A204.1 (cell line): ENCODE measurements around the gene RPL3.

ENCODE experiments used
- FAIRE-seq: peaks from 2 replicates; lab custom pipeline; 2012; peaks lifted over from hg19 to GRCh38; lab: Jason Lieb, UNC

The RPL3 gene

GRCh38 chr22:39282645-39283321, 36.6 kb downstream of the RPL3 start:
- no peak for FAIRE-seq

DNA sequence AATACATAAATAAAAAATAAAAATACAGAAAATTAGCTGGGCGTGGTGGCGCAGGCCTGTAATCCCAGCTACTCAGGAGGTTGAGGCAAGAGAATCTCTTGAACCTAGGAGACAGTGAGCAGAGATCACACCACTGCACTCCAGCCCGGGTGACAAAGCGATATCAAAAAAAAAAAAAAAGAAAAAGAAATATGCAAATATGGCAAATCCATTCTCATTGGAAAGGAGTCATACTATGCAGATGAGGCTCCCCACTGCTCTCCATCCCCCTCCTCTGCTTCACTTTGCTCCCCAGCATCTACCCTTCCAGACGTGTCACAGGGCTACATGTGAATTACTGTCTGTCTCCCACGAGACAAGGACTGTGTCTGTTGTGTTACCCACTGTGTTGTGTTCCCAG, 38.3 kb downstream of the RPL3 start:
- no peak for FAIRE-seq

DNA sequence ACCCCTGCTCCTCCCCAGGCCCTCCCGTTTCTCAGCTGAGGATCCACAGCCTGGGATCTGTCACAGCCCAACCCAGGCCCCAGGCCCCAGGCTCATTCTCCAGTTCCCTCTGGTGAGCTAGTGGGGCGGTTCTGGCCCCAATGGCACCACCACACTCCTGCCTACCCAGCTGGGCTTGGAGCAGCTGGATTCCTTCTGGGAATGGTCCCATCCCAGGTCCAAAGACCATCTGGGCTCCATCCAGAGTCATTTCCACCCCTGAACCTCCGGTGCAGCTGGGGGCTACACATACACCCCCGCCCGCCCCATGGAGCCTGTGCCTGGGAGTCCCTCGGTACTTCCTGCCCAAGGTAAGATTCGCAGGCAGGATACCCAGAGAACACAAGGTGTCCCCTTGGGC, 39.2 kb downstream of the RPL3 start:
- no peak for FAIRE-seq

DNA sequence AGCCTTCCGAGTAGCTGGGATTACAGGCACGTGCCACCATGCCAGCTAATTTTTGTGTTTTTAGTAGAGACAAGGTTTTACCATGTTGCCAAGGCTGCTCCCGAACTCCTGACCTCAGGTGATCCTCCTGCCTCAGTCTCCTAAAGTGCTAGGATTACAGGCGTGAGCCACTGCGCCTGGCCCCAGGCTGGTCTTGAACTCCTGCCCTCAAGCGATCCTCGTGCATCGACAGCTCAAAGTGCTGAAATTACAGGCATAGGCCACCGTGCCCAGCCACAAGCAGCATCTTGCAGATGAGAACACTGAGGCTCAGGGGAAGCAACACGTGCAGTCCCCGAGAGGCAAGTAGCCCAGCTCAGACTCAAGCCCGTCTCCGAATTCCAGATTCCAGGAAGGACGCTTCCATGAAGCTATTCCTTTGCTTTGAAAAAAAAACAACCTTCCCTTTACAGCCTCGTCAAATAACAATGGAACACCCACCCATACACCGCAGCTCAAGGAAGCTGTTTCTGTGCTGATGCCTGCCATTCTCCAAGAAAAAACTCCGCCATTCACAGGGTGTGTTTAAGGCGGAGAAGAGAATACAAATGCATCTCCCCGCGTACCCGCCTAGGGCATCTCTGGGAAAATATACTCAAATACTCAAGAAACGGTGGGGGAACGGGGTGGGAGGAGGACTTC, 40.1 kb downstream of the RPL3 start:
- FAIRE-seq = no peak

DNA sequence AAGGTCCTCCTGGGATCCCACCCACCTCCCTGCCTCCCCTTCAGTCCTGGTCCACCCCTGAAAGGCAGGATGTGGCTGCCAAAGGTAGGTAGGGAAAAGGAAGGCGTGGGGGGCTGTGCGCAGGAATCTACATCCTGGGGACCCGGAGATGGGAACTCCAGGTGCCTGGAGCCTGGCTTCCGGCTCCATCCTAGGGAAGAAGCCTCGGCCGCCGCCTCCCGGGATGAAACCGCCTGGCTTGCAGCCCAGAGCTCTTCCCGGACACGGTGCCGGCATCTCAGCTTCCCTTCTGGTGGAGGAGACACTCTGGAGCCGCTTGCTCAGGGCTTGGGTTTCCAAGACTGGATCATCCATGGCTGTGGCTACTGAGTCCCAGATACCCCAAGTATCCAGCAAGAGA, 41.4 kb downstream of the RPL3 start:
- FAIRE-seq = no peak

- FAIRE-seq = no peak
Observed at GRCh38 chr22:39277142-39277607, 42.2 kb downstream of the RPL3 start.

DNA sequence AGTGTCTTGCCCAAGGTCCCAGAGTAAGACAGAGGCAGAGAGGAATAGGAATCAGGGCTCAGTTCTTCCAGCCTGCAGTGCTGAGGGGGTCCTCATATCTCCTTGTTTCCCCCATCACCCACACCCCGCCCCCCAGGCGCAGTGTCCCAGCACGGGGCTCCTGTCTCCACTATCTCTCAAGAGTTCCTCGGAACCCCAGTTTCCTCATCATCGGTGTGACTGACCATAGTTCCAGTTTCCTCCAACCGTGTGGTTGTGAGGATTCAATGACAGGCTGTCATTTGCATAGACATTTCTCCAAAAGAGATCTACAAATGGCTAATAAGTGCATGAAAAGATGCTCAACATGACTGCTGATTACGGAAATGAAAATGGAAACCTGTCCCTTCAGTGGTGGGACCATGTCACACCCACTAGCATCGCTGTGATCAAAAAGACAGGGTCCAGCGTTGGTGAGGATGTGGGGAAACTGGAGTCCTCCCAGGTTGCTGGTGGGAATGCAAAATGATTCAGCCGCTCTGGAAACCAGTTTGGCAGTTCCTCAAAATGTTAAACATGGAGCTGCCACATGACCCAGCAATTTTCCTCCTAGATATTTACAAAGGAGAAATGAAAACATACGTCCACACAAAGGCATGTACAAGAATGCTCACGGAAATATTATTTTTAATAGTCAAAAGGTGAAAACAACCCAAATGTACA, 42.8 kb downstream of the RPL3 start:
- no peak for FAIRE-seq

DNA sequence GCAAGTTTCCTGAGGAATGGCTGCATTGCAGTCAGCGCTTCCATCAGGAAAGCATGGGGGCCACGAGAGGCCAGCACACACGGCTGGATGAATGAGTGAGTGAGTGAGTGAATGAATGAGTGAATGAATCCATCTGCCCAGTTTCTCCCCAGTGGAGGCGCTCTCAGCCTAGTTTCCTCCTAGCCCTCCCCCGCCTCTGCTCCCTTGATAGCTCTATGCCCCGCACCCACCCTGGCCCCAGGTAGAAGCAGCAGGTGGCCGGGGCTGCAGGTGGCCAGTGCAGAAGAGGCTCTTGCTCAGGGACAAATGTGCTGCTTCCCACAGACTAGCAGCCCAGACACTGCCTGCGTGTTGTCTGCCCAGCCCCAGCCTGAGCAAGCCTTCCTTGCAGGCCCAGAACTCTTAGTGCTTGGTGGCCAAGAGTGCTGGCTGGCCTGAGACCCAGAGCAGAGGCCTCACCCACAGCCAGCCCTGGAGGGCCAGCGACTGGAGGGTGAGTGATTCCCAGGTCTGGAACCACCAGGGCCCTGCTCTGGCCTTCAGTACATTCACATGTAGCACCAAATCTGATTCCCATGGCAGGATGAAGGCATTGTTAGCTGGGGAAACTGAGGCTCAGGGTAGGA, 43.5 kb downstream of the RPL3 start:
- no peak for FAIRE-seq

GRCh38 chr22:39273950-39274887, 45.2 kb downstream of the RPL3 start:
- no peak for FAIRE-seq

DNA sequence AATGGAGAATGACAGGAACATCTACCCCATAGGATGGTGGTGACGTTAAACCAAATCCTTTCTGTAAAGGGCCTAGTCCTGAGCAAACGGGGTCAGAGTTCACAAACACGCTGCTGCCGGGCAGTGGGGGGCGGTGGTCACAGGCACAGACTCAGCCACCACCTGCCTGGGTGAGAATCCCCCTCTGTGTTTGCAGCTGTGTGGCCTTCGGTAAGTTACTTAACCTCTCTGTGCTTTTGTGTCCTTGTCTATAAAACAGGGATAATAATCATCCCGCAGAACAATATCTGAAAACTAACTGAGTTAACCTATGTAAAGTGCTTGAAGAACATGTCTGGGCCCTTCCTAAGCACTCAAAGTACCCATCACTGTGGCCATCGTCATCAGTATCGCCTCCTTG, 48.6 kb downstream of the RPL3 start:
- FAIRE-seq = no peak

DNA sequence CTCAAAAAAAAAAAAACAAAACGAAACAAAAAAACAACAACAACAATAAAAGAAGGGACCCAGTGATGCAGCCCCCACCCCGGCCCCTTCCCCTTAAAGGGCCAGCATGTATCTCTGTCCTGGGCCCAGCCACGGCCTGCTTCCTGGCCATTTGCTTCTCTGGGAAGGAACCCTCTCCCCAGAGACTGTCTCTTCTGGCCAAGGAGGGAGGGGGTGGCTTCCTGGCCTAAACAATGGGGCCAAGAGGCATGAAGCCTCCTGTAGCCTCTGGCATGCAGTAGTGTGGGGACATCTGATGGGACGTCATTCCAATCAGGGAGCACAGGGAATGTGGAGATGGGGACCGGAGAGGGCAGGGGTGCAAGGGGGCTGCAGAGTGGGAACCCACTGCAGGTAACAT, 49.1 kb downstream of the RPL3 start:
- FAIRE-seq = no peak

GRCh38 chr22:39269095-39269790, 50.2 kb downstream of the RPL3 start:
- no peak for FAIRE-seq

DNA sequence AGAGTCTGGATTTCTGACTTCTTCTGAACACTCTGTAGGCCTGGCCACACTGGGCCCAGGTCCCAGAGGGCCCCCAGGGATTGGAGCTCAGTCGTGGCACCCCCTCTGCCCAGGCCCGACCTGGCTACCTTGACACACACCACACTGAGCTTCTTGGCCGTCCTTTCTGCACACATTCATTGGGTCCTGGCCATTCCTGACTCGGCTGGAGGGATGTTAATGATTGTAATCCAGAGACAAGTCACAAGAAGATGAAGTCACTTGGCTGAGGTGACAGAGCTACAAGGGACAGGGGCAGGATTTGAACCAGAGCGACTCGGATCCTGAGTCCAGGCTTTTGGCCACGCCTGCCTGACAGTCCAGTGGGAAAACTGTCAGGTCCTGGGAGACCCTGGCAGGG, 50.8 kb downstream of the RPL3 start:
- no peak for FAIRE-seq

GRCh38 chr22:39267974-39268373, 51.4 kb downstream of the RPL3 start:
- no peak for FAIRE-seq

DNA sequence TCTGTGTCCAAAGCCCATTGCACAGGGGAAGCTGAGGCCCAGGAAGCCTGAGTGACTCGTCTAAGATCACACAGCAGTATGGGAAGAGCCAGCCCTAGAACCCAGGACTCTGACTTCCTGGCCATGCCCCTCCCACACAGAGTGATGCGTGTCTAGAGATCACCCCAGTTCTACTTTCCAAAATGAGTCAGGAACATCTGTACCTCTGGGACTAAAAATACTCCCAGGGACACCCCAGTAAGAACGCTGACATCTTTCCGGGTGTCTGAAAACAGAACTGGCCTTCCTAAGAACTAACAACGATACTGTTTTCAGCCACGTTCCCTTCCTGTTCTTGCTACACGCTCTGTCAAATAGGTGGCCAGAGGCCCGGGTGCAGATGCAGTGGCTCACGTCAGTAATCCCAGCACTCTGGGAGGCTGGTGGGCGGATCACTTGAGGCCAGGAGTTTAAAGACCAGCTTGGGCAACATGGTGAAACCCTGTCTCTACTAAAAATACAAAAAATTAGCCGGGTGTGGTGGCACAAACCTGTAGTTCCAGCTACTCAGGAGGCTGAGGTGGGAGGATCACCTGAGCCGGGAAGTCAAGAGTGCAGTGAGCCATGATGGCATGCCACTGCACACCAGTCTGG, 52.9 kb downstream of the RPL3 start:
- no peak for FAIRE-seq

GRCh38 chr22:39265143-39265886, 54.1 kb downstream of the RPL3 start:
- FAIRE-seq = no peak

DNA sequence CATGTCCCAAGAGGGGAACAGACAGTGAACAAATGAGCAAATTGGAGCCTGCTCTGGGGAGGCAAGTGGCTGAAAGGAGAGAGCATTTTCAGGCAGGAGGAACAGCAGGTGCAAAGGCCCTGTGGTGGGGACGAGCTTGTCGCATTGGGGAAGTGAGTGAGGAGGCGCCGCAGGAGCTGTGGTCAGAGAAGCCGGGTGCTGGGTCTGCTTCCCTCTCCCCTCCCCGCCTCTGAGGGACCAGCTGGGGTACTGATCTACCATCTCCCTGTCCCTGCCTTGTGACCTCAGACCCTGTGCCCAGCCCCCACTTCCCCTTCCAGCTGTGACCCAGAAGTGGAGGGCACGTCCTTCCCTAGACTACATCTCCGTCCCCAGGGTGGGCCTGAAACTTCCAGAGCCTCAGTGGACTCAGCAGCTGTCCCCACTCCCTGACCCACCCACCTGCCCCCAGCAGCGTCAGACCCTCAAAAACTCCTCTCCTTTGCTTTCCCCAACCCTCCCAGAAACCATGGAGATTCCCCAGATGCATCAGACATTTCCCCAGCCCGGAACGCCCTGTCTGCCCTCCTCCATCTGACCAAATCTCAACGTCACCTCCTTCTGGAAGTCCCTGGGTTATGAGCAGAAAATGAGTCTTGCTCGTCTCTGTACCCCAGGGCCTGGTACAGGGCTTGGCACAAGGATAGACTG, 54.9 kb downstream of the RPL3 start:
- no peak for FAIRE-seq

DNA sequence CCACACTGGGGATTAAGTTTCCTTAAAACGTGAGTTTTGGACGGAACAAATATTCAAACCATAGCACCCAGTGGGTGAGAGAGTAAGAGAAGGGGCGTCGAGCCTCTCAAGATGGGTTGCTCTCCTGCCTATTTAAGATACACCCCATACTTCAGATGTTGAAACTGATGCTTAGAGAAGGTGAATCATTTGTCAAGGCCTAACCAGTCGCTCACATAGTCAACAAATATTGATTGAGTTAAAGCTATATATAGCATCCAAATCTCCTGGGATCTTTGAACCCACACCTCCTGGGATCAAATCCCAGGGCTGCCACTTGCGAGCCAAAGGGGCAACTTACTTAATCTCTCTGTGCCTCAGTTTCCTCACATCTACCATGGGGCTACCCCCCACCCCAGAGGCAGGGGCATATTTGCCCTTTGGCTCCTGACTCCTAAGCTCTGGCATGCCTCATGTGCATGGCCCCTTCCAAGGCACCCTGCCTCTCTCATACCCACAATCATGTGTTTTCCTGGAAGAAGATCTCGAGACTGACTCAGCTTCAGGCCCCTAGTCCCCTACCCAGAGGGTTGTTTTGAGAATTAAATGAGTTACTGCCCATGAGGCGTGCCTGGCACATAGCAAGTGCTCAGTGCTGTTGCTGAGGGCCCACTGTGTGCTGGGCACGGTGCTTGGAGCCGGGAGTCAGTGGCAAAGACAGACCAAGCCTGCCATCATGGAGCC, 55.6 kb downstream of the RPL3 start:
- no peak for FAIRE-seq
